ENCODE data around the gene TNIP2. TPM values are rescaled to one million over a fixed set of nuclear protein-coding genes. Genes with fewer than 3 reads are reported as not detected.
"Not testable (repeated sequence)": the region's sequence is repeated elsewhere in the genome, so short reads cannot be mapped to it uniquely, and the experiment has no call there.

Gene TNIP2
- total and polyA plus RNA-seq, 2 donors (not counting 3 experiments of a cell fraction or from before 2014, with no cell fraction given): 37.7 to 52.1 TPM

GRCh38 chr4:2781911-2782310, 25.8 kb upstream of the TNIP2 start:
- POLR2A ChIA-PET: no interaction called here
- Histone ChIP-seq H3K9me1 (replicated peaks; ENCODE audit: control insufficient read depth, extremely low read depth, insufficient read depth, low read length) (no peaks in the 10 kb centered on the region), H3K4me2 (ENCODE audit: insufficient read depth, low read length) (no peak overlapping the region), H3K4me3 (replicated peaks in 1 of 3; ENCODE audit: insufficient read depth in 1 of 3, low read depth in 1 of 3, low read length in 3 of 3) (no peak overlapping the region), H3K36me3 (ENCODE audit: control insufficient read depth in 2 of 2, extremely low read depth in 1 of 2, insufficient read depth in 2 of 2, low read length in 2 of 2) (no peaks in the 10 kb centered on the region), H3K79me2 (ENCODE audit: control insufficient read depth, insufficient read depth, low read length) (no peaks in the 10 kb centered on the region), H3K27ac (ENCODE audit: insufficient read depth, low read depth, low read length) (no peak overlapping the region), H3K9ac (replicated peaks; ENCODE audit: extremely low read depth, insufficient read depth, low read length) (no peak overlapping the region), H3K9me3 (replicated peaks; ENCODE audit: control insufficient read depth, insufficient read depth, low read length) (no peaks in the 10 kb centered on the region), H3K27me3 (ENCODE audit: control insufficient read depth in 2 of 2, insufficient read depth in 2 of 2, low read length in 2 of 2) (peaks cover 10 to 14% of the 10 kb centered on the region in 2 experiments), H3K4me1 (ENCODE audit: control insufficient read depth, extremely low read depth, insufficient read depth, low read length) (no peaks in the 10 kb centered on the region), H4K20me1 (replicated peaks; ENCODE audit: control insufficient read depth, extremely low read depth, insufficient read depth, low read length) (no peaks in the 10 kb centered on the region), H2AFZ (ENCODE audit: low read depth, low read length) (no peak overlapping the region)
- FAIRE-seq: no peak
- intact Hi-C loops (cut with micrococcal nuclease) (no loop called here), dilution Hi-C loops (cut with MboI; ENCODE audit: extremely low pct_ligation_motif_present, low sequenced_read_pairs) (no loop called here)
- TF ChIP-seq GATA2 (IDR thresholded peaks at IDR 0.05; ENCODE audit: insufficient read depth, insufficient read length, low read depth, low read length) (no peak), POLR2A (IDR thresholded peaks at IDR 0.05; ENCODE audit: low read depth, low read length) (no peak)
- DNase-seq (ENCODE audit: low read depth, low spot score): no peak
- no TSS peak for BruUV-seq (replicated peaks)
- CTCF ChIA-PET: interaction anchor here (1.0 to 2.7 kb wide), 3 partner anchors 8 to 26 kb away, joined by 3 to 10 read pairs (median 3); partner anchors contain the start of gene TNIP2

- H3K4me1 ChIP-seq (ENCODE audit: control insufficient read depth, extremely low read depth, insufficient read depth, low read length); DNase-seq (ENCODE audit: low read depth, low spot score); H3K4me2 ChIP-seq (ENCODE audit: insufficient read depth, low read length); H3K9me1 ChIP-seq (replicated peaks; ENCODE audit: control insufficient read depth, extremely low read depth, insufficient read depth, low read length); H3K36me3 ChIP-seq (ENCODE audit: control insufficient read depth in 2 of 2, extremely low read depth in 1 of 2, insufficient read depth in 2 of 2, low read length in 2 of 2); H3K27ac ChIP-seq (ENCODE audit: insufficient read depth, low read depth, low read length); CTCF ChIA-PET; H3K9me3 ChIP-seq (replicated peaks; ENCODE audit: control insufficient read depth, insufficient read depth, low read length); H2AFZ ChIP-seq (ENCODE audit: low read depth, low read length); FAIRE-seq; BruUV-seq (replicated peaks); H3K4me3 ChIP-seq (replicated peaks in 1 of 3; ENCODE audit: insufficient read depth in 1 of 3, low read depth in 1 of 3, low read length in 3 of 3); dilution Hi-C loops (cut with MboI; ENCODE audit: extremely low pct_ligation_motif_present, low sequenced_read_pairs); intact Hi-C loops (cut with micrococcal nuclease); H3K9ac ChIP-seq (replicated peaks; ENCODE audit: extremely low read depth, insufficient read depth, low read length); H3K79me2 ChIP-seq (ENCODE audit: control insufficient read depth, insufficient read depth, low read length); H4K20me1 ChIP-seq (replicated peaks; ENCODE audit: control insufficient read depth, extremely low read depth, insufficient read depth, low read length): not testable (repeated sequence)
- H3K27me3 ChIP-seq (ENCODE audit: control insufficient read depth in 2 of 2, insufficient read depth in 2 of 2, low read length in 2 of 2): peaks cover 10 to 14% of the 10 kb centered on the region in 2 experiments
- POLR2A ChIA-PET: interaction anchor here (0.6 kb wide), 1 partner anchor 54 kb away, joined by 4 read pairs; no protein-coding TSS in a partner anchor
These were observed 24.5 kb upstream of the TNIP2 start for GRCh38 chr4:2780643-2781042.

All from endothelial cell of umbilical vein (primary cell).